Parathyroid adenoma (tissue), 2 donors: ENCODE data around the gene ZDHHC14.

Source experiments
- H2AFZ ChIP-seq: fragments of 300-600 bp; sonication (generic); one replicate; pipeline ENCODE4 v1.7.0; 2017; ENCODE audit warnings: antibody characterized with exemption, mild to moderate bottlenecking
- H3K27ac ChIP-seq: fragments of 300-600 bp; sonication (generic); one replicate; pipeline ENCODE4 v1.7.0; 2017
- H3K27me3 ChIP-seq: fragments of 300-600 bp; sonication (generic); one replicate; pipeline ENCODE4 v1.7.0; 2017; ENCODE audit warnings: low read length; ENCODE audit not compliant: control insufficient read depth, insufficient read depth
- H3K36me3 ChIP-seq: fragments of 300-600 bp; sonication (generic); one replicate; pipeline ENCODE4 v1.7.0; 2017; ENCODE audit warnings: low read length; ENCODE audit not compliant: control insufficient read depth, insufficient read depth
- H3K4me1 ChIP-seq: fragments of 300-600 bp; sonication (generic); one replicate; pipeline ENCODE4 v1.7.0; 2017; ENCODE audit warnings: control low read depth
- H3K4me2 ChIP-seq: fragments of 300-600 bp; sonication (generic); one replicate; pipeline ENCODE4 v1.7.0; 2017; ENCODE audit warnings: low read length
- H3K4me3 ChIP-seq: fragments of 300-600 bp; sonication (generic); one replicate; pipeline ENCODE4 v1.7.0; 2017; ENCODE audit warnings: low read depth, low read length
- H3K79me2 ChIP-seq: fragments of 300-600 bp; sonication (generic); one replicate; pipeline ENCODE4 v1.7.0; 2017; ENCODE audit warnings: control low read depth
- H3K9ac ChIP-seq: fragments of 300-600 bp; sonication (generic); one replicate; pipeline ENCODE4 v1.7.0; 2017; ENCODE audit warnings: mild to moderate bottlenecking
- H3K9me3 ChIP-seq: fragments of 300-600 bp; sonication (generic); one replicate; pipeline ENCODE4 v1.7.0; 2017; ENCODE audit warnings: low read length; ENCODE audit not compliant: control insufficient read depth
- TF ChIP-seq, protein P1 (sequence below): fragments of 300-600 bp; sonication (generic); IDR thresholded peaks from one replicate; pipeline ENCODE4 v1.7.0; 2017; ENCODE audit warnings: antibody characterized with exemption, mild to moderate bottlenecking
- donor health status: primary hyperparathyroidism.

Gene ZDHHC14

DNA sequence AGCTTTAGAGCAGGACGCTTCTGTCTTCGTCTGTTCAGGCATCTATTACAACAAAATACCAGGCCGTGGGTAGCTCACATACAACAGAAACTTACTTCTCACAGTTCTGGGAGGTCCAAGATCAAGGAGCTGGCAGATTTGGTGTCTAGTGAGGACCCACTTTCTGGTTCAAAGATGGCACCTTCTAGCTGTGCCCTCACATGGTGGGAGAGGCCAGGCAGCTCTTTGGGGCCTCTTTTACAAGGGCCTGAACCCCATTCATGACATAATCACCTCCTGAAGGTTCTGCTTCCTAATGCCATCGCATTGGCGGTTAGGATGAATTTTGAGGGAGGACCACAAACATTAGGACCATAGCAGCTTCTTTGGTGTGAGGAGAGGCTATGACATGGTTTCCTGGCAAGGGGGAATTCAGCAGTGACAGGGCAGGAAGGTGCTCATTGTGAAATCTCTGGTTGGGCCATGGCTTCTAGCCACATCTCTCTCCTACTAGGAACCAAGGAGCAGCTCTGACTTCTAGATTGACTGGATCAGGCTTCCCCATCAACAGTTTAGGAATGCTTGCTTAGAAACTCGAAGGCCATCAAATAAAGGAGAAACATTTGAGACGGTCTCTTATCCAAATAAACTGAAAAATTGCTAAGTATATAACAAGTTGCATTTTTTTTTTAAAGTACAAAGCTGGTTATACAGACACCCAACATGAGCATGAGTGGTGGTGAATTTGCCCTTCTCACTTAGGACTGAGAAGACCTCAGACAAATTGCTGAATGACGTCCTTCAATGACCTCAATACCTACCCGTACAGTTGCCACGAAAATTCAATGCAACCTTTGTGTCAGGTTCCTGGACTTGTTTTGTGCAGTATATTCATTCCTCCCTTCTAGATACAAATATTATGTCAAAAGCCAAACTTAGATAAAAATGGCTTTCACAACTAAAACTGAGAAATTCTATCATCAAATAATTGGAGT, 140.7 kb downstream of the ZDHHC14 start:
- H3K9ac ChIP-seq, result no peak overlapping the region
- peaks cover 5% of the 10 kb centered on the region for H3K79me2 ChIP-seq
- H3K27ac ChIP-seq, result no peak overlapping the region
- no peaks in the 10 kb centered on the region for H3K9me3 ChIP-seq
- no peaks in the 10 kb centered on the region for H3K36me3 ChIP-seq
- no peaks in the 10 kb centered on the region for H3K4me1 ChIP-seq
- H3K4me2 ChIP-seq, result no peak overlapping the region
- H3K4me3 ChIP-seq, result no peak overlapping the region
- H3K27me3 ChIP-seq, result no peaks in the 10 kb centered on the region
- no peak overlapping the region for H2AFZ ChIP-seq
- TF ChIP-seq, protein P1, sequence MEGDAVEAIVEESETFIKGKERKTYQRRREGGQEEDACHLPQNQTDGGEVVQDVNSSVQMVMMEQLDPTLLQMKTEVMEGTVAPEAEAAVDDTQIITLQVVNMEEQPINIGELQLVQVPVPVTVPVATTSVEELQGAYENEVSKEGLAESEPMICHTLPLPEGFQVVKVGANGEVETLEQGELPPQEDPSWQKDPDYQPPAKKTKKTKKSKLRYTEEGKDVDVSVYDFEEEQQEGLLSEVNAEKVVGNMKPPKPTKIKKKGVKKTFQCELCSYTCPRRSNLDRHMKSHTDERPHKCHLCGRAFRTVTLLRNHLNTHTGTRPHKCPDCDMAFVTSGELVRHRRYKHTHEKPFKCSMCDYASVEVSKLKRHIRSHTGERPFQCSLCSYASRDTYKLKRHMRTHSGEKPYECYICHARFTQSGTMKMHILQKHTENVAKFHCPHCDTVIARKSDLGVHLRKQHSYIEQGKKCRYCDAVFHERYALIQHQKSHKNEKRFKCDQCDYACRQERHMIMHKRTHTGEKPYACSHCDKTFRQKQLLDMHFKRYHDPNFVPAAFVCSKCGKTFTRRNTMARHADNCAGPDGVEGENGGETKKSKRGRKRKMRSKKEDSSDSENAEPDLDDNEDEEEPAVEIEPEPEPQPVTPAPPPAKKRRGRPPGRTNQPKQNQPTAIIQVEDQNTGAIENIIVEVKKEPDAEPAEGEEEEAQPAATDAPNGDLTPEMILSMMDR, result no peak

DNA sequence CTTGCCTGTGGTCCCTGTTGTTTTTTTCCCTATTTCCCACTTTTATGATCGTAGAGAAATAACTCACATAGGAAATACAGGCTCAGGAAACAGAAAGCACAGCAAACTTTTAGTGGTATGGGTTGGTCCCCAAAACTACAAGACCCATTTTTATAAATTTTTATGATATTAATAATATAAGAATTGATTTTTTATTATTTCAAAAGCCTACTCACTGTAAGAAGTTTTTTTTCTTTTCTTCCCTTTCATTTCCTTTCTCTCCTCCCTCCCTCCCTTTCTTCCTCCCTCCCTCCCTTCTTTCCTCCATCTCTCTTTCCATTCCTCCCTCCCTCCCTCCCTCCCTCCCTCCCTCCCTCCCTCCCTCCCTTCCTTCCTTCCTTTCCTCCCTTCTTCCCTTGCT, 141.5 kb downstream of the ZDHHC14 start:
- Histone ChIP-seq H3K9ac (no peak overlapping the region), H3K36me3 (no peaks in the 10 kb centered on the region), H2AFZ (no peak overlapping the region), H3K9me3 (no peaks in the 10 kb centered on the region), H3K79me2 (peaks cover 11% of the 10 kb centered on the region), H3K4me2 (no peak overlapping the region), H3K27ac (no peak overlapping the region), H3K4me1 (no peaks in the 10 kb centered on the region), H3K4me3 (no peak overlapping the region), H3K27me3 (no peaks in the 10 kb centered on the region)
- TF ChIP-seq, protein P1, result no peak

DNA sequence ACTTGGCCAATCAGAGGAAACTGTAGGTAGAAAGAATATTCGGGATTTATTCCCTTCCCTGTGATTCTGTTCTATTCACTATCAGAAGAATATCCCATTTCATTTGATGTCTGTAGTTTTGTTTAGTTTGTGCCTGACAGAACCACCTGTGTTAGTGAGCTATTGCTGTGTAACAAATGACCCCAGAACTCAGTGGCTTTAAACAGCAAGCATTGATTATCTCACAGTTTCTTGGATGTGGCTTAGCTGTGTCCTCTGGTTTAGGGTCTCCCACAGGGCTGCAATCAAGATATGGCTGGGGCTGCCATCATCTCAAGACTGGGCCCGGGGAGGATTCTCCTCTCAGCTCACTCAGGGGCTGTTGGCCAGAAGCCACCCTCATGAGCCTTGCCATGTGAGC, 143.7 kb downstream of the ZDHHC14 start:
- Histone ChIP-seq H3K36me3 (no peaks in the 10 kb centered on the region), H3K4me2 (no peak overlapping the region), H3K9me3 (no peaks in the 10 kb centered on the region), H3K9ac (no peak overlapping the region), H3K27me3 (no peaks in the 10 kb centered on the region), H3K4me3 (no peak overlapping the region), H3K27ac (no peak overlapping the region), H3K4me1 (no peaks in the 10 kb centered on the region), H3K79me2 (peaks cover 8% of the 10 kb centered on the region), H2AFZ (no peak overlapping the region)
- TF ChIP-seq, protein P1, result no peak

DNA sequence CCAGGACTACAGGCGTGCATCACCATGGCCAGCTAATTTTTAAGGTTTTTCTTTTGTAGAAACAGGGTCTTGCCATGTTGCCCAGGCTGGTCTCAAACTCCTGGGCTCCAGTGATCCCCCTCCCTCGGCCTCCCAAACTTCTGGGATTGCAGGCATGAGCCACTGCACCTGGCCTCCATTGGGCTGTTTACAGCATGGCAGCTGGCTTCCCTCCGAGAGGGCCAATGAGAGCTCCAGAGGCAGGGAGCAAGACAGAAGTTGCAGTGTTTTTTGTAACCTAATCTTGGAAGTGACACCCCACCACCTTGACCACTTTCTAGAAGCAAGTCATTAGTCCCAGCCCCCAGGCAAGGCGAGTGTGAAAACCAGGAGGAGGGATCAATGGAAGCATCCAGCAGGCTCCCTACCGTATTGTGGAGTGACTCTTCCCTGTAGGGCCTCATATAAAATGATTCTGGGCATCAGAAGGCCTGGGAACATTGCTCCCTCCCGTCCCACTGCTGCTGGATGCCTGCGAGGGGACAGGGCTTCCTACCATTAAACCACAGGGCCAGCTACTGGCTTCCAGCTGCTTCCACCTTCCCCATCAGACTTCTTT, 144.4 kb downstream of the ZDHHC14 start:
- peaks cover 6% of the 10 kb centered on the region for H3K4me1 ChIP-seq
- H3K36me3 ChIP-seq, result no peaks in the 10 kb centered on the region
- H3K9me3 ChIP-seq, result no peaks in the 10 kb centered on the region
- no peak overlapping the region for H3K27ac ChIP-seq
- H3K4me3 ChIP-seq, result no peak overlapping the region
- TF ChIP-seq, protein P1, result no peak
- peaks cover 6% of the 10 kb centered on the region for H3K79me2 ChIP-seq
- H3K27me3 ChIP-seq, result no peaks in the 10 kb centered on the region
- no peak overlapping the region for H2AFZ ChIP-seq
- H3K9ac ChIP-seq, result no peak overlapping the region
- H3K4me2 ChIP-seq, result no peak overlapping the region
